Activated CD8-positive, alpha-beta T cell treated with anti-CD3 and anti-CD28 coated beads for 36 hours (primary cell): ENCODE measurements around the gene PPARGC1A. TPM values are rescaled to one million over a fixed set of nuclear protein-coding genes. Genes with fewer than 3 reads are reported as not detected.

Experiments
- ATAC-seq: fragments of 200-7000 bp; cut with Tn5 transposase; one replicate; pipeline ENCODE4 v1.10.0; 2021; ENCODE audit warnings: mild to moderate bottlenecking, moderate library complexity
- CTCF ChIA-PET: fragments of 350-600 bp; sonication (Branson Sonifier 250); formaldehyde crosslinking; loops from one replicate; lab custom pipeline; 2021; ENCODE audit warnings: antibody characterized with exemption; lab: Charles Lee
- POLR2A ChIA-PET: fragments of 350-600 bp; sonication (Branson Sonifier 250); formaldehyde crosslinking; loops from one replicate; lab custom pipeline; 2021; ENCODE audit warnings: antibody characterized with exemption; lab: Charles Lee
- DNase-seq: peaks from one replicate; pipeline ENCODE4 v3.0.0-alpha.2; 2020
- H3K27ac Mint-ChIP-seq: one replicate; pipeline ENCODE4 v1.8.0; 2021; ENCODE audit warnings: mild to moderate bottlenecking, mixed read lengths
- H3K27me3 Mint-ChIP-seq: one replicate; pipeline ENCODE4 v1.8.0; 2021; ENCODE audit warnings: mixed read lengths
- H3K36me3 Mint-ChIP-seq: one replicate; pipeline ENCODE4 v1.8.0; 2021; ENCODE audit warnings: low read depth, mixed read lengths
- H3K4me1 Mint-ChIP-seq: one replicate; pipeline ENCODE4 v1.8.0; 2021; ENCODE audit warnings: low read depth, mixed read lengths
- H3K4me3 Mint-ChIP-seq: one replicate; pipeline ENCODE4 v1.8.0; 2021; ENCODE audit warnings: mild to moderate bottlenecking, moderate library complexity, mixed read lengths
- H3K9me3 Mint-ChIP-seq: one replicate; pipeline ENCODE4 v1.8.0; 2021; ENCODE audit warnings: mixed read lengths
- intact Hi-C: fragments of 100-400 bp; cut with micrococcal nuclease; formaldehyde crosslinking; loops from one replicate; pipeline ENCODE4 v1.10.0; 2022
- total RNA-seq, 2 experiments: library from RNA; stranded (reverse); gene quantifications; one replicate each; pipeline ENCODE4 v1.2.3, GENCODE V29; 2021
- TF ChIP-seq, protein P1 (sequence below): fragments of 200-600 bp; IDR thresholded peaks from one replicate; pipeline ENCODE4 v1.8.0; 2022; ENCODE audit warnings: antibody characterized with exemption, mild to moderate bottlenecking

The PPARGC1A gene
- total RNA-seq, 2 experiments from 2014 or later: not detected

DNA sequence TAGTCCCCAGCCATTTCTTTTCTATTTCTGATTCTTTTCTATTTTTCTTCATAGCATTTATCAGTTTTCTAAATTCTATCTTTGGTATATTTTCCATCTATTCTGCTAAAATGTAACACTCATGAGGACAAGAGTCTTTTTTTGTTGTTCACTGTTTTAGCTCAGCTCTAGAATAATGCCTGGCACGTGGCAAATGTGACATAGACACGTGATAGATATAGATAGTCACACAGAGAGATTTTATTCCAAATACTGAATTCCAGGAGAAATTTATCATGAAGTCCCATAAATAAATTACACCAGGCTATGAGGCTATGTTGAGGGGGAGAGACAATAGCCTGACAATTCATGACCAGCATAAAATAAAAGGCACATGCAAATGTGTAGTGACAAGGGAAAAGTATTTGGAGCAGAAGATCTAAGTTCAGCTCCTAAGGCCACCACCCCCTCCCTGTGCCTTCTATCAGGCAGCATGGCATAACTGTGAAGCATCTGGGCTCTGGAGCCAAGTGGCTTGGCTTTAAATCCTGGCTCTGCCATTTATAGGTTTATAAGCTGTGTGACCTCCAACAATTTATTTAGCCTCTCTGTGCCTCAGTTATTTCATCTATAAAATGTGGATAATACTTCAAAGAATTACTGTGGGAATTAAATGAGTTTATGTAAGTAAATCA is 25.7 kb upstream of the PPARGC1A start:
- no peaks in the 10 kb centered on the region for H3K36me3 Mint-ChIP-seq
- POLR2A ChIA-PET: no interaction called here
- no peak overlapping the region for H3K27ac Mint-ChIP-seq
- CTCF ChIA-PET: no interaction called here
- H3K4me3 Mint-ChIP-seq: no peak overlapping the region
- ATAC-seq (no peak), DNase-seq (no peak)
- no peaks in the 10 kb centered on the region for H3K9me3 Mint-ChIP-seq
- H3K27me3 Mint-ChIP-seq: no peaks in the 10 kb centered on the region
- H3K4me1 Mint-ChIP-seq: no peaks in the 10 kb centered on the region
- intact Hi-C loops: no loop called here
- TF ChIP-seq, protein P1, sequence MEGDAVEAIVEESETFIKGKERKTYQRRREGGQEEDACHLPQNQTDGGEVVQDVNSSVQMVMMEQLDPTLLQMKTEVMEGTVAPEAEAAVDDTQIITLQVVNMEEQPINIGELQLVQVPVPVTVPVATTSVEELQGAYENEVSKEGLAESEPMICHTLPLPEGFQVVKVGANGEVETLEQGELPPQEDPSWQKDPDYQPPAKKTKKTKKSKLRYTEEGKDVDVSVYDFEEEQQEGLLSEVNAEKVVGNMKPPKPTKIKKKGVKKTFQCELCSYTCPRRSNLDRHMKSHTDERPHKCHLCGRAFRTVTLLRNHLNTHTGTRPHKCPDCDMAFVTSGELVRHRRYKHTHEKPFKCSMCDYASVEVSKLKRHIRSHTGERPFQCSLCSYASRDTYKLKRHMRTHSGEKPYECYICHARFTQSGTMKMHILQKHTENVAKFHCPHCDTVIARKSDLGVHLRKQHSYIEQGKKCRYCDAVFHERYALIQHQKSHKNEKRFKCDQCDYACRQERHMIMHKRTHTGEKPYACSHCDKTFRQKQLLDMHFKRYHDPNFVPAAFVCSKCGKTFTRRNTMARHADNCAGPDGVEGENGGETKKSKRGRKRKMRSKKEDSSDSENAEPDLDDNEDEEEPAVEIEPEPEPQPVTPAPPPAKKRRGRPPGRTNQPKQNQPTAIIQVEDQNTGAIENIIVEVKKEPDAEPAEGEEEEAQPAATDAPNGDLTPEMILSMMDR: no peak

GRCh38 chr4:23911675-23912455 is 22.0 kb upstream of the PPARGC1A start:
- ChIA-PET POLR2A (no interaction called here), CTCF (no interaction called here)
- intact Hi-C loops: no loop called here
- Mint-ChIP-seq H3K36me3 (no peaks in the 10 kb centered on the region), H3K4me1 (no peaks in the 10 kb centered on the region), H3K9me3 (no peaks in the 10 kb centered on the region), H3K27me3 (no peaks in the 10 kb centered on the region), H3K4me3 (no peak overlapping the region), H3K27ac (no peak overlapping the region)
- DNase-seq: no peak
- TF ChIP-seq, protein P1: no peak
- ATAC-seq: no peak

DNA sequence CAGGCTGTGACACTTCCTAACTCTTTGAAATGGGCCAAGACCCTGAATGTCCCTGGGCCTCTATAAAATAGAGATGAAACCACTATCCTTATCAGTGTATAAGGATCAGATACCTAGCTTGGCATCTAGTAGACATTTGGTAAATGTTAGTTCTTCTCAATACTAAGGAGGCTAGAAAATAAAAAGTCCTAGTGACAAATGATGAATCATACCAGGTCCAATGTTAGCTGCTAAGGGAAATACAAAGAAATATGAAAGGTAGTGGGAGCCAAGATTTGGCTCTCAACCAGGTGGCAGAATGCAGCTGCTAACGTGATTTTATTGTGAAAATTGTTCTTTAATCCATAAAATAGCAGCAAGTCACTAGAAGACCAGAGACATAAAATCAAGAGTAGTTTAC is 19.8 kb upstream of the PPARGC1A start:
- Mint-ChIP-seq H3K27me3 (no peaks in the 10 kb centered on the region), H3K4me3 (no peak overlapping the region), H3K4me1 (no peaks in the 10 kb centered on the region), H3K27ac (no peak overlapping the region), H3K9me3 (no peaks in the 10 kb centered on the region), H3K36me3 (no peaks in the 10 kb centered on the region)
- ATAC-seq (no peak), DNase-seq (no peak)
- ChIA-PET CTCF (no interaction called here), POLR2A (no interaction called here)
- intact Hi-C loops: no loop called here
- TF ChIP-seq, protein P1: no peak

DNA sequence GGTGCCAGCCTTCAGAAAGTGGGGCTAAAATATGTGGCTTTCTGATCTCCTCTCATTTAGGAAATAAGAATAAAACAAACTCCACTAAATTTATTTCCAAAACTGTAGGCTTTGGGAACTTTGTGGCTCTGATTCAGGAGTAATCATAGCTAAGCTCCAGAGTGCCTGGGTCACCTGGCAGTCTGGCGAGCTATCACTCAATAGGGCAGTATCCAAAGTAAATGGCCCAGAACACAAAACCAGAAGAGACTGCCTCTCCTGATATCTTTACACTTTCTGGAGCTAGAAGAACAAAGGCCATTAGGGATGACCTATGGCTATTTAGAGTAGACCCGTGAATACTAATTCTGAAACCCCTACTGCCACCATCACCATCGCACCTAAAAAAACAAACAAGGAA is 17.0 kb upstream of the PPARGC1A start:
- no peak for DNase-seq
- no peak overlapping the region for H3K4me3 Mint-ChIP-seq
- no peaks in the 10 kb centered on the region for H3K36me3 Mint-ChIP-seq
- H3K9me3 Mint-ChIP-seq: no peaks in the 10 kb centered on the region
- TF ChIP-seq, protein P1: no peak
- H3K4me1 Mint-ChIP-seq: no peaks in the 10 kb centered on the region
- no peak for ATAC-seq
- intact Hi-C loops: no loop called here
- CTCF ChIA-PET: no interaction called here
- no peaks in the 10 kb centered on the region for H3K27me3 Mint-ChIP-seq
- POLR2A ChIA-PET: no interaction called here
- H3K27ac Mint-ChIP-seq: no peak overlapping the region

GRCh38 chr4:23904639-23905071 is 14.8 kb upstream of the PPARGC1A start:
- Mint-ChIP-seq H3K27me3 (no peaks in the 10 kb centered on the region), H3K9me3 (no peaks in the 10 kb centered on the region), H3K4me1 (no peaks in the 10 kb centered on the region), H3K27ac (no peak overlapping the region), H3K4me3 (no peak overlapping the region), H3K36me3 (no peaks in the 10 kb centered on the region)
- POLR2A ChIA-PET: no interaction called here
- TF ChIP-seq, protein P1: no peak
- DNase-seq (no peak), ATAC-seq (no peak)
- CTCF ChIA-PET: no interaction called here
- intact Hi-C loops: no loop called here
